Measurements from ENCODE around the gene COL19A1.

DNA sequence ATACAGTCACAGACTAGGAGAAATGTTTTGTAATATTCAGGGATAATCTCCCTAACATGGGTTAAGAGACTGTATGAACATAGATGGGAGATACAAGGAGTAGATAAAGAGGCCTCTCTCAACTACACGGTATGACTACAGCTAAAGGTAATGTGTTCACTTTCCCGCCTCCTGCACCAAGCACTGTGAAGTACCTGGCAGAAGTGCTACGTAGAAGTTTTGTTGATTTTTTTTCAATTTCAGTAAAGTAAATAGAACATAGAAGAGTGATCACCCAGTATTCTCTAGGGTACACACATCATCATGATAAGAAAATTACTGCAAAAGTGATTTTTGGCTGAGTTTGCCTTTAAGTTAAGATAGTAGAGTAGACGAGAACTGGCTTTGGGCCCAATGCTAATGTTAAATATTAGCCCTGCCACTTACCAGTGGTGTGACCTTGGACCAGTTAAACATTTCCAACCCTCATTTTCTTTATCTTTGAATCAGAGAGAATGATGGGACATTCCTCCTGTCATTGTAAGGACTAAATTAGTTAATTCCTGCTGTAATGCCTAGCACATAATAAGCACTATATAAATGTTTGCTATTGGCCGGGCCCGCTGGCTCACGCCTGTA is 253.0 kb downstream of the COL19A1 start:
- TF ChIP-seq, protein P1, sequence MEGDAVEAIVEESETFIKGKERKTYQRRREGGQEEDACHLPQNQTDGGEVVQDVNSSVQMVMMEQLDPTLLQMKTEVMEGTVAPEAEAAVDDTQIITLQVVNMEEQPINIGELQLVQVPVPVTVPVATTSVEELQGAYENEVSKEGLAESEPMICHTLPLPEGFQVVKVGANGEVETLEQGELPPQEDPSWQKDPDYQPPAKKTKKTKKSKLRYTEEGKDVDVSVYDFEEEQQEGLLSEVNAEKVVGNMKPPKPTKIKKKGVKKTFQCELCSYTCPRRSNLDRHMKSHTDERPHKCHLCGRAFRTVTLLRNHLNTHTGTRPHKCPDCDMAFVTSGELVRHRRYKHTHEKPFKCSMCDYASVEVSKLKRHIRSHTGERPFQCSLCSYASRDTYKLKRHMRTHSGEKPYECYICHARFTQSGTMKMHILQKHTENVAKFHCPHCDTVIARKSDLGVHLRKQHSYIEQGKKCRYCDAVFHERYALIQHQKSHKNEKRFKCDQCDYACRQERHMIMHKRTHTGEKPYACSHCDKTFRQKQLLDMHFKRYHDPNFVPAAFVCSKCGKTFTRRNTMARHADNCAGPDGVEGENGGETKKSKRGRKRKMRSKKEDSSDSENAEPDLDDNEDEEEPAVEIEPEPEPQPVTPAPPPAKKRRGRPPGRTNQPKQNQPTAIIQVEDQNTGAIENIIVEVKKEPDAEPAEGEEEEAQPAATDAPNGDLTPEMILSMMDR (optimal IDR thresholded peaks at IDR 0.05 in 1 of 3, IDR thresholded peaks at IDR 0.05 in 1 of 3, conservative IDR thresholded peaks at IDR 0.05 in 1 of 3; ENCODE audit: extremely low read depth in 1 of 3, insufficient read depth in 2 of 3, low read length in 3 of 3) = no peak
- no peak for TF ChIP-seq EZH2 (IDR thresholded peaks at IDR 0.05; ENCODE audit: low read length)

Data from keratinocyte (primary cell).